CD4-positive, alpha-beta T cell (primary cell): Measurements from ENCODE around the gene DAPK2. TPM values are rescaled to one million over a fixed set of nuclear protein-coding genes. Genes with fewer than 3 reads are reported as not detected.

Experiments
- ATAC-seq: fragments of 200-7000 bp; cut with Tn5 transposase; one replicate; pipeline ENCODE4 v1.10.0; 2022; ENCODE audit warnings: mild to moderate bottlenecking; ENCODE audit not compliant: poor library complexity
- CTCF ChIA-PET: fragments of 350-600 bp; sonication (Branson Sonifier 250); formaldehyde crosslinking; loops from one replicate; lab custom pipeline; 2021; ENCODE audit warnings: antibody characterized with exemption, inconsistent platforms; lab: Charles Lee
- POLR2A ChIA-PET: fragments of 350-600 bp; sonication (Branson Sonifier 250); formaldehyde crosslinking; loops from one replicate; lab custom pipeline; 2021; ENCODE audit warnings: antibody characterized with exemption, inconsistent platforms; lab: Charles Lee
- DNase-seq, 14 experiments: peaks; one replicate each; pipeline ENCODE4 v3.0.0-alpha.2; 2013 to 2020; ENCODE audit warnings: mixed read lengths in 2 of 14
- H3K27ac ChIP-seq, 2 donors: one replicate each; pipeline versions ENCODE4 v1.5.1 to v1.7.0; 2013; ENCODE audit warnings: low read length in 2 of 2, low read depth in 1 of 2, mild to moderate bottlenecking in 1 of 2
- H3K27me3 ChIP-seq, 2 experiments: 1 replicate in 1 of 2; 2 replicates in 1 of 2; pipeline versions ENCODE4 v1.6.1 to v1.7.0; 2013; ENCODE audit warnings: low read length in 2 of 2, control low read depth in 1 of 2, mild to moderate bottlenecking in 1 of 2, moderate library complexity in 1 of 2; ENCODE audit not compliant: insufficient read depth in 2 of 2, control insufficient read depth in 1 of 2
- H3K36me3 ChIP-seq: one replicate; pipeline ENCODE4 v1.6.1; 2013; ENCODE audit warnings: low read length, control low read depth; ENCODE audit not compliant: insufficient read depth
- H3K4me1 ChIP-seq: one replicate; pipeline ENCODE4 v1.6.1; 2013; ENCODE audit warnings: low read length, control low read depth; ENCODE audit not compliant: insufficient read depth
- H3K4me3 ChIP-seq: one replicate; pipeline ENCODE4 v1.5.1; 2013; ENCODE audit warnings: mild to moderate bottlenecking, low read length, moderate library complexity
- H3K9me3 ChIP-seq, 2 experiments: 1 replicate in 1 of 2; 2 replicates in 1 of 2; pipeline versions ENCODE4 v1.6.1 to v1.7.0; 2013; ENCODE audit warnings: low read length in 2 of 2, mild to moderate bottlenecking in 2 of 2, control low read depth in 1 of 2, moderate library complexity in 1 of 2; ENCODE audit not compliant: control insufficient read depth in 1 of 2, insufficient read depth in 1 of 2
- H3K27ac Mint-ChIP-seq: one replicate; pipeline ENCODE4 v1.8.0; 2020; ENCODE audit warnings: mixed read lengths
- H3K27me3 Mint-ChIP-seq: one replicate; pipeline ENCODE4 v1.8.0; 2021; ENCODE audit warnings: mixed read lengths
- H3K36me3 Mint-ChIP-seq: one replicate; pipeline ENCODE4 v1.8.0; 2021; ENCODE audit warnings: low read depth, mixed read lengths
- H3K4me1 Mint-ChIP-seq: one replicate; pipeline ENCODE4 v1.8.0; 2021; ENCODE audit warnings: low read depth, mixed read lengths
- H3K4me3 Mint-ChIP-seq: one replicate; pipeline ENCODE4 v1.8.0; 2020; ENCODE audit warnings: mild to moderate bottlenecking, mixed read lengths
- H3K9me3 Mint-ChIP-seq: one replicate; pipeline ENCODE4 v1.8.0; 2020; ENCODE audit warnings: mixed read lengths
- CTCF ChIP-seq: fragments of 200-600 bp; IDR thresholded peaks from one replicate; pipeline ENCODE4 v1.8.0; 2022; ENCODE audit warnings: antibody characterized with exemption, mild to moderate bottlenecking
- intact Hi-C, 2 experiments: fragments of 100-400 bp; cut with DNase I in 1 of 2; cut with micrococcal nuclease in 1 of 2; formaldehyde crosslinking; loops; one replicate each; pipeline versions ENCODE4 v1.15.1 to v1.9.0; 2023 to 2025; cut with DNase I, micrococcal nuclease
- total RNA-seq, 174 experiments: library from RNA in 2 of 174; stranded (reverse) in 2 of 174; gene quantifications; one replicate each; pipeline ENCODE4 v1.2.3 and lab custom pipeline; 2021 to 2026

The DAPK2 gene
- total RNA-seq, 2 experiments from 2014 or later = 1.3 to 1.6 TPM

- ChIA-PET POLR2A (interaction anchor here (0.5 kb wide), 1 partner anchor 385 kb away, joined by 3 read pairs; no protein-coding TSS in a partner anchor), CTCF (interaction anchor here (1.6 kb wide), 2 partner anchors 10 to 14 kb away, joined by 3 to 5 read pairs; no protein-coding TSS in a partner anchor)
- H3K27me3 Mint-ChIP-seq = peaks cover 9% of the 10 kb centered on the region
- H3K9me3 Mint-ChIP-seq = no peaks in the 10 kb centered on the region
- intact Hi-C loops = no loop called here
- no peaks in the 10 kb centered on the region for H3K36me3 Mint-ChIP-seq
- no peak for DNase-seq
- Histone ChIP-seq H3K27ac (no peak overlapping the region), H3K4me1 (no peaks in the 10 kb centered on the region), H3K4me3 (no peak overlapping the region), H3K36me3 (no peaks in the 10 kb centered on the region), H3K9me3 (no peaks in the 10 kb centered on the region), H3K27me3 (no peaks in the 10 kb centered on the region)
- peaks cover 4% of the 10 kb centered on the region for H3K4me1 Mint-ChIP-seq
- no peak overlapping the region for H3K4me3 Mint-ChIP-seq
- no peak overlapping the region for H3K27ac Mint-ChIP-seq
- no peak for ATAC-seq
- no peak for TF ChIP-seq CTCF
Observed at GRCh38 chr15:64052925-64053491, 6.7 kb upstream of the DAPK2 start.

- H3K36me3 Mint-ChIP-seq = no peaks in the 10 kb centered on the region
- H3K27me3 Mint-ChIP-seq = peaks cover 18% of the 10 kb centered on the region
- no peaks in the 10 kb centered on the region for H3K36me3 ChIP-seq
- POLR2A ChIA-PET = no interaction called here
- no peak for TF ChIP-seq CTCF
- intact Hi-C loops = no loop called here
- no peak for DNase-seq
- H3K27ac Mint-ChIP-seq = no peak overlapping the region
- CTCF ChIA-PET = no interaction called here
- peaks cover 8% of the 10 kb centered on the region for H3K4me1 Mint-ChIP-seq
- peaks cover 0 to 4% of the 10 kb centered on the region in 2 experiments for H3K27me3 ChIP-seq
- H3K9me3 Mint-ChIP-seq = no peaks in the 10 kb centered on the region
- no peak overlapping the region for H3K27ac ChIP-seq
- H3K4me3 Mint-ChIP-seq = no peak overlapping the region
- H3K4me1 ChIP-seq = peaks cover 8% of the 10 kb centered on the region
- no peak for ATAC-seq
- no peaks in the 10 kb centered on the region for H3K9me3 ChIP-seq
- no peak overlapping the region for H3K4me3 ChIP-seq
Observed at GRCh38 chr15:64051407-64052259, 5.3 kb upstream of the DAPK2 start.

- intact Hi-C loops = no loop called here
- no peak overlapping the region for H3K4me3 Mint-ChIP-seq
Observed at GRCh38 chr15:64051093-64051402, 4.8 kb upstream of the DAPK2 start.

More at GRCh38 chr15:64051093-64051402, 4.8 kb upstream of the DAPK2 start:
- H3K4me1 ChIP-seq = peaks cover 11% of the 10 kb centered on the region
- no peak overlapping the region for H3K4me3 ChIP-seq
- TF ChIP-seq CTCF = no peak
- ChIA-PET CTCF (no interaction called here), POLR2A (no interaction called here)
- H3K27me3 ChIP-seq = peaks cover 0 to 5% of the 10 kb centered on the region in 2 experiments
- H3K36me3 Mint-ChIP-seq = no peaks in the 10 kb centered on the region
- ATAC-seq (no peak), DNase-seq (no peak)
- peaks cover 20% of the 10 kb centered on the region for H3K27me3 Mint-ChIP-seq
- H3K36me3 ChIP-seq = no peaks in the 10 kb centered on the region
- no peaks in the 10 kb centered on the region for H3K9me3 ChIP-seq
- no peak overlapping the region for H3K27ac Mint-ChIP-seq
- no peak overlapping the region for H3K27ac ChIP-seq
- H3K9me3 Mint-ChIP-seq = no peaks in the 10 kb centered on the region
- H3K4me1 Mint-ChIP-seq = peaks cover 10% of the 10 kb centered on the region
